BE2C (cell line): ENCODE data around the gene EPO.
"Not testable (repeated sequence)": the region's sequence is repeated elsewhere in the genome, so short reads cannot be mapped to it uniquely, and the experiment has no call there.

Source experiments
- DNase-seq: peaks from one replicate; pipeline ENCODE4 v3.0.0-alpha.2; 2020
- H3K27me3 ChIP-seq: fragments of 250-450 bp; sonication (Bioruptor Pico); 2 replicates; pipeline ENCODE4 v1.5.1; 2020; ENCODE audit warnings: mild to moderate bottlenecking
- H3K36me3 ChIP-seq: fragments of 250-450 bp; sonication (Bioruptor Pico); 2 replicates; pipeline ENCODE4 v1.5.1; 2020; ENCODE audit warnings: mild to moderate bottlenecking
- H3K4me1 ChIP-seq: fragments of 250-450 bp; sonication (Bioruptor Pico); 2 replicates; pipeline ENCODE4 v1.5.1; 2020
- H3K4me3 ChIP-seq: 2 replicates; pipeline ENCODE4 v1.5.1; 2011; ENCODE audit warnings: low read depth, low read length
- H3K9me3 ChIP-seq: fragments of 250-450 bp; sonication (Bioruptor Pico); 2 replicates; pipeline ENCODE4 v1.5.1; 2020
- TF ChIP-seq, protein P1 (sequence below): IDR thresholded peaks from 2 replicates; pipeline ENCODE4 v1.5.1; 2012; ENCODE audit warnings: mild to moderate bottlenecking, low read depth, low read length

Gene EPO

DNA sequence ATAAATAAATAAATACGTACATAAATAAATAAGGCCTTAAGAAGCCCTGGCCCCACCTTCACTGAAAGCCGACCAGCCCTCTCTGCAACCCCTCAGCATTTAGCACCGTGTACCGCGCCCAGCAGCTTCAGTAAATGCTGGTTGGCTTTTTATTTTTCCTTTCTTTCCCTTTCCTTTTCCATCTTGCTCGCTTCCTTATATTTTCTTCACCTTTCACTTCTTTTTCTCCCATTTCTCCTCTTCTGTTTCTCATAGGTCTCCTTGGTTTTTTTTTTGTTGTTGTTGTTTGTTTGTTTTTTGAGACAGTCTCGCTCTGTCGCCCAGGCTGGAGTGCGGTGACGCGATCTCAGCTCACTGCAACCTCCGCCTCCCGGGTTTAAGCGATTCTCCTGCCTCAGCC is 24.3 kb downstream of the EPO start:
- H3K4me3 ChIP-seq = no peak overlapping the region
- H3K4me1 ChIP-seq = no peaks in the 10 kb centered on the region
- peaks cover 6% of the 10 kb centered on the region for H3K27me3 ChIP-seq
- TF ChIP-seq, protein P1, sequence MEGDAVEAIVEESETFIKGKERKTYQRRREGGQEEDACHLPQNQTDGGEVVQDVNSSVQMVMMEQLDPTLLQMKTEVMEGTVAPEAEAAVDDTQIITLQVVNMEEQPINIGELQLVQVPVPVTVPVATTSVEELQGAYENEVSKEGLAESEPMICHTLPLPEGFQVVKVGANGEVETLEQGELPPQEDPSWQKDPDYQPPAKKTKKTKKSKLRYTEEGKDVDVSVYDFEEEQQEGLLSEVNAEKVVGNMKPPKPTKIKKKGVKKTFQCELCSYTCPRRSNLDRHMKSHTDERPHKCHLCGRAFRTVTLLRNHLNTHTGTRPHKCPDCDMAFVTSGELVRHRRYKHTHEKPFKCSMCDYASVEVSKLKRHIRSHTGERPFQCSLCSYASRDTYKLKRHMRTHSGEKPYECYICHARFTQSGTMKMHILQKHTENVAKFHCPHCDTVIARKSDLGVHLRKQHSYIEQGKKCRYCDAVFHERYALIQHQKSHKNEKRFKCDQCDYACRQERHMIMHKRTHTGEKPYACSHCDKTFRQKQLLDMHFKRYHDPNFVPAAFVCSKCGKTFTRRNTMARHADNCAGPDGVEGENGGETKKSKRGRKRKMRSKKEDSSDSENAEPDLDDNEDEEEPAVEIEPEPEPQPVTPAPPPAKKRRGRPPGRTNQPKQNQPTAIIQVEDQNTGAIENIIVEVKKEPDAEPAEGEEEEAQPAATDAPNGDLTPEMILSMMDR = no peak
- no peak for DNase-seq
- no peaks in the 10 kb centered on the region for H3K9me3 ChIP-seq
- H3K36me3 ChIP-seq = no peaks in the 10 kb centered on the region

DNA sequence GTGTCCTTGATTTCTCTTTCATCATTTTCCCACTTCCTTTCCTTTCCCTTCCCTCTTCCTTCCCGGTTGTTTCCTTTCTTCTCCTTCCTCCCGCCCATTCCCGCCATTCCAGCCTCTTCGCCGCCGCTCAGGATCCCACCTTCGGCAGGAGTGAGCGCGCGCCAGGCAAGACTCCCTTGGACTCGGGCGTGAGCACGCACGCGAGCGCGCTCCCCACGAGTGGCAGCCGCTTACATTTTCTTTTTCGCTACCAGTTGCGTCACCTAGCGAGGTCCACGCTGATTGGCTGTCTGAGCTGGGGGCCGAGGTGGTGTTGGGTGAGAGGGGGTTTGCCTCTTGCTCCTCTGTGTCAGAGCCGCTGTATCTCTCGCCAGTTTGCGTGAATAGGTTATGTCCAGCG is 24.9 kb downstream of the EPO start:
- Histone ChIP-seq H3K4me1 (no peaks in the 10 kb centered on the region), H3K9me3 (no peaks in the 10 kb centered on the region), H3K27me3 (peaks cover 8% of the 10 kb centered on the region), H3K4me3 (peak overlapping the region; percentile 16; the same call in 1 of the 2 replicates), H3K36me3 (no peaks in the 10 kb centered on the region)
- DNase-seq = peak; percentile 46
- TF ChIP-seq, protein P1 = no peak

DNA sequence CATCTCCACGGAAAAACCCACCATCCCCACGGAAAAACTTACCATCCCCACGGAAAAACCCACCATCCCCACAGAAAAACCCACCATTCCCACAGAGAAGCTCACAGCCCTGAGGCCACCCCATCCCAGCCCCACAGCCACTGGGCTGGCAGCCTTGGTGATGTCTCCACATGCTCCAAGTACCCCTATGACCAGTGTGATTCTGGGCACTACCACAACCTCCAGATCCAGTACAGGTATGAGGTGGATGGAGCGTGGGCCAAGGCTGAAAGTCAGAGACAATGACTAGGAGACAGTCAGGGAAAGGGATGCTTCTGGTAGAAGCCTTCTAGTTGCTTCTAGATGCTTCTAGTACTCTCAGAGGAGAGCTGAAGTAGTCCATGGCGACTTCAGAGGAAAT is 32.7 kb downstream of the EPO start:
- DNase-seq = no peak
- H3K27me3 ChIP-seq = peaks cover 25% of the 10 kb centered on the region

DNA sequence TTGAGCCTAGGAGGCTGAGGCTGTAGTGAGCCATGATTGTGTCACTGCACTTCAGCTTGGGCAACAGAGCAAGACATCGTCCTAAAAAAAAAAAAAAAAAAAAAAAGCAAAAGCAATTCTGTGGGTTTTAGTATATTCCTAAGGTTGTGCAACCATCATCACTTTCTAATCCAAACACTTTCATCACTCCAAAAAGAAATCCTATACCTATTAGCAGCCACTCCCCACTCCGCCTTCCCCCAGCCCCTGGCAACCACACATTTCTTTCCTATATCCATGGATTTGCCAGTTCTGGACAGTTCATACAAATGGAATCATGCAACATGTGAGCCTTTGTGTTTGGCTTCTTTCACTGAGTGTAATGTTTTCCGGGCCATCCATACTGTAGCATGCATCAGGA is 33.5 kb downstream of the EPO start:
- TF ChIP-seq, protein P1 = no peak
- Histone ChIP-seq H3K36me3 (no peaks in the 10 kb centered on the region), H3K4me1 (no peaks in the 10 kb centered on the region), H3K27me3 (peaks cover 25% of the 10 kb centered on the region), H3K9me3 (no peaks in the 10 kb centered on the region), H3K4me3 (no peak overlapping the region)
- DNase-seq = no peak

More for the DNA sequence above, 32.7 kb downstream of the EPO start:
- TF ChIP-seq, protein P1 = no peak
- H3K4me3 ChIP-seq = no peak overlapping the region
- no peaks in the 10 kb centered on the region for H3K9me3 ChIP-seq
- no peaks in the 10 kb centered on the region for H3K4me1 ChIP-seq
- H3K36me3 ChIP-seq = no peaks in the 10 kb centered on the region

DNA sequence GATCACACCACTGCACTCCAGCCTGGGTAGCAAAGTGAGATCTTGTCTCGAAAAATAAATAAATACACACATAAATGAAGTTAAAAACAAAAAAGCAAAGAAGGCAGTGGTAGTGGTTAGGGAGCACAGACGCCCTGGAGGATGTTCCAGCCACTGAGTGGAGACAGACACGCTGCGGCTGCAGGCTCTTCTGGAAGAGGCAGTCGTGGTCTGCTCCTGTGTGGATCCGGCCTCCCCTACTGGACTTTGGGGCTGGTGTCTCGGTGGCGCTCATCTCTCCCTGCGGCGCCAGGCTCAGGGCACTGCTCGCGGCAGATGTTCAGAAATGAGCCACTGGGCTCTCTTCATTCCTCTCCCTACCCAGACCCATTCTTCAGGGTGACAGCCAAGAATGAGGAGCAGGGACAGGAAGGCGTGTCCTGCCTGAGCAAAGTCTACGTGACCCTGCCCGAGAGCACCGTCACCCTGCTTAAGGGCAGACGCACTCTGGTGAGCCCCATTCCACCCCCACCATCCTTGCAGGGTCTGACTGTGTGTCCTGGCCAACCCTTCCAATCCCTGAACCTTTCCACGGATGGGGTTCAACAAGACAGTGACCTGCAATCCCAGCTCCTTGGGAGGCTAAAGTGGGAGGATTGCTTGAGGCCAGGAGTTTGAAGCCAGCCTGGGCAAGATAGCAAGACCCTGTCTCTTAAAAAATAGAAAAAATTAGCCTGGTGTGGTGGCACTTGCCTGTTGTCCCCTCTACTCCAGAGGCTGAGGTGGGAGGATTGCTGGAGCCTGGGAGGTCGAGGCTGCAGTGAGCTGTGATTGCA is 39.3 kb downstream of the EPO start:
- TF ChIP-seq, protein P1 = no peak
- no peaks in the 10 kb centered on the region for H3K36me3 ChIP-seq

DNA sequence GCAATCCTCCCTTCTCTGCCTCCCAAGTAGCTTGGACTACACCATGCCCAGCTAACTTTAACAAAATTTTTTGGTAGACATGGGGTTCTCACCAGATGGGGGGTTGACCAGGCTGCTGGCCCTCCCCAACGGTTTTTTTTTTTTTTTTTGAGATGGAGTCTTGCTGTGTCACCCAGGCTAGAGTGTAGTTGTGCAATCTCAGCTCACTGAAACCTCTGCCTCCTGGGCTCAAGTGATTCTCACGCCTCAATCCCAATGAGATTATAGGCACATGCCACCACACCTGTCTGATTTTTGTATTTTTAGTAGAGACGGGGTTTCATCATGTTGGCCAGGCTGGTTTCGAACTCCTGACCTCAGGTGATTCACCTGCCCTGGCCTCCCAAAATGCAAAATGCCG is 42.6 kb downstream of the EPO start:
- DNase-seq, H3K4me3 ChIP-seq, H3K27me3 ChIP-seq, H3K36me3 ChIP-seq, H3K4me1 ChIP-seq, H3K9me3 ChIP-seq: not testable (repeated sequence)

More for the DNA sequence above, 39.3 kb downstream of the EPO start:
- H3K9me3 ChIP-seq = no peaks in the 10 kb centered on the region
- H3K27me3 ChIP-seq = peaks cover 6% of the 10 kb centered on the region; the same call in 1 of the 2 replicates
- no peak for DNase-seq
- H3K4me3 ChIP-seq = no peak overlapping the region
- H3K4me1 ChIP-seq = no peaks in the 10 kb centered on the region
